Activated T-cell treated with anti-CD3 and anti-CD28 coated beads, Interleukin-2, amount 50 U/mL, for 24 hours (primary cell): ENCODE measurements around the gene NHLRC2.

Experiments
- DNase-seq: peaks from one replicate; pipeline ENCODE4 v3.0.0-alpha.2; 2020
- H3K27ac Mint-ChIP-seq: 2 replicates; pipeline ENCODE4 v1.8.0; 2020; ENCODE audit warnings: mild to moderate bottlenecking, mixed read lengths
- H3K27me3 Mint-ChIP-seq: 2 replicates; pipeline ENCODE4 v1.8.0; 2020; ENCODE audit warnings: mixed read lengths
- H3K36me3 Mint-ChIP-seq: 2 replicates; pipeline ENCODE4 v1.8.0; 2020; ENCODE audit warnings: low read depth, mixed read lengths
- H3K4me1 Mint-ChIP-seq: 2 replicates; pipeline ENCODE4 v1.8.0; 2020; ENCODE audit warnings: low read depth, mixed read lengths
- H3K4me3 Mint-ChIP-seq: 2 replicates; pipeline ENCODE4 v1.8.0; 2020; ENCODE audit warnings: mild to moderate bottlenecking, moderate library complexity, mixed read lengths
- H3K9me3 Mint-ChIP-seq: 2 replicates; pipeline ENCODE4 v1.8.0; 2020; ENCODE audit warnings: mixed read lengths

NHLRC2 gene

GRCh38 chr10:113953505-113954272 is 99.2 kb downstream of the NHLRC2 start:
- Mint-ChIP-seq H3K4me3 (no peak overlapping the region), H3K27ac (no peak overlapping the region), H3K9me3 (no peaks in the 10 kb centered on the region), H3K4me1 (peaks cover 12% of the 10 kb centered on the region), H3K27me3 (peaks cover 13% of the 10 kb centered on the region), H3K36me3 (no peaks in the 10 kb centered on the region)
- no peak for DNase-seq

GRCh38 chr10:113954409-113954808 is 99.9 kb downstream of the NHLRC2 start:
- Mint-ChIP-seq H3K4me1 (peaks cover 19% of the 10 kb centered on the region), H3K9me3 (no peaks in the 10 kb centered on the region), H3K27me3 (peaks cover 13% of the 10 kb centered on the region), H3K4me3 (no peak overlapping the region), H3K36me3 (no peaks in the 10 kb centered on the region), H3K27ac (no peak overlapping the region)
- DNase-seq = no peak

DNA sequence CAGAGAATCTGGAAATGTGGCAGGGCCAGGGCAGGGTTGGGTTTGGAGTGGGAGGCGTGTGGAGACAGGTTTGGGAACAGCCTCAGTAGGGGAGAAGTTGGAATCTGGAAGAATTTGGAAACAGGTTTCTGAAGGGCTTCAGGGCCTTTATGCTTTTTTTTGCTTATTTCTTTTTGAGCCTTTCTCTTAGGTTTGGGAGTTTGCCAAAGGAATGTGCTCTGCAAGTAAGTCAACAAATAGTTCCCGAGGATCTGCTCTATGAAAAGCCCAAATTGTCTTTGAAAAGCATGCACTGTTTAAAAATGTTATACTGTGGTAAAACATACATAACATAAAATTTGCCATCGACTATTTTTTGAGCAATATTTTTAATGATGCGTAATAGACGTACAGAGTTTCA is 102.6 kb downstream of the NHLRC2 start:
- H3K36me3 Mint-ChIP-seq = no peaks in the 10 kb centered on the region
- no peak for DNase-seq
- H3K4me1 Mint-ChIP-seq = peaks cover 45% of the 10 kb centered on the region
- H3K4me3 Mint-ChIP-seq = no peak overlapping the region
- H3K9me3 Mint-ChIP-seq = no peaks in the 10 kb centered on the region
- peaks cover 13% of the 10 kb centered on the region for H3K27me3 Mint-ChIP-seq
- H3K27ac Mint-ChIP-seq = no peak overlapping the region

DNA sequence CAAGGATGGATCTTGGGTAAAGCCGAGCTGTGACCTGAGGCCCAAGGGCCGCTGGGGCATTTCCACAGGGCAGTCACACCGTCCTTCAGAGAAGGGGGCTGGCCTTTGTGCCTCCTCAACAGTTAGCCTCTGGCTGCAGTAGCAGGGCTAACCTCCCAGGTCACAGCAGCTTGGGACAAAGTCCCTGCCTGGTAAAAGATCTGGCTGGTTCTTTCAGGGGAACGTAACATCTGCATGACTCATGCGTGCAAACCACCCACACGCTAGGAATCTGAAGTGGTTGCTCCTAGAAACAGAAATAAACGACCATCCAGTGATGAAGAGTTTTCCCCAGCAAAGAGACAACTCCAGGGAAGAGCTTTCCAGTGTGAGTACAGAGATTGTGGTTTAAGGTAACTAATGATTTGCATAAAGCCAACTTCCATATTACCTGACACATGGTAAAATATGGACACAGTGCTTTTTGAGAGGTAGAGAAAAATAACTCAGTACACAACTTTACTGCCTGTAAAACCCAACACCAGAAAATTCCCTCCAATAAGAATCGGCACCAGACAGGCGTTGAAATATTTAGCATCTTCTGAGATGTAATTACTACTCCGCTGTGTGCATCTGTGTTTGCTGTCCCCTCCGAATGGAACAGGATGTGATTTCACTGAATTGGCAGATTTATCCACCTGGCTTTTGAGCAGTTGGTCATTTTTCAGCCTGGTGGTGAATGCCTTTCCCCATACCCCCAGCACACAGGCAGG is 104.3 kb downstream of the NHLRC2 start:
- H3K4me3 Mint-ChIP-seq = no peak overlapping the region
- H3K36me3 Mint-ChIP-seq = no peaks in the 10 kb centered on the region
- H3K27ac Mint-ChIP-seq = no peak overlapping the region
- peaks cover 49% of the 10 kb centered on the region for H3K4me1 Mint-ChIP-seq
- peak; percentile 49 for DNase-seq
- H3K27me3 Mint-ChIP-seq = peaks cover 18% of the 10 kb centered on the region
- H3K9me3 Mint-ChIP-seq = peaks cover 8% of the 10 kb centered on the region

DNA sequence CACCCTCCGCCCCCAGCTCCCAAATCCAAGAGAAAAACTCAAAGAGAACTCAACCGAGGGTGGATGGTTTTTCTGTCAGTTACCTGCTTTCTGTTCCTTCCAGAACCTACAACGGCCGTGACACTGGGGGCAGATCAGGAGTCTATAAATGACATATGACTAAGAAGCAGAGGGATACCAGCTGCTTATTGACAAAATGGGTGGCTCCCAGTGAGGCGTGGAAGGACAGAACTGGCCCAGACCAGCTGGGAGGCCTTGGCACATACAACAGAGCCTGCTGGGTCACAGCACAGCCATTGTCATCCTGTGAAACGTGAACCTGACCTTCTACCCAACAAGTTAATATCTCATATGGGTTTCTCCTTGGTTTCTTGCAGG is 104.9 kb downstream of the NHLRC2 start:
- peaks cover 8% of the 10 kb centered on the region for H3K9me3 Mint-ChIP-seq
- DNase-seq = no peak
- H3K27ac Mint-ChIP-seq = no peak overlapping the region
- peaks cover 48% of the 10 kb centered on the region for H3K4me1 Mint-ChIP-seq
- H3K36me3 Mint-ChIP-seq = no peaks in the 10 kb centered on the region
- no peak overlapping the region for H3K4me3 Mint-ChIP-seq
- peaks cover 21% of the 10 kb centered on the region for H3K27me3 Mint-ChIP-seq

GRCh38 chr10:113960617-113961181 is 106.2 kb downstream of the NHLRC2 start:
- no peak overlapping the region for H3K4me3 Mint-ChIP-seq
- peaks cover 21% of the 10 kb centered on the region for H3K27me3 Mint-ChIP-seq
- H3K4me1 Mint-ChIP-seq = peaks cover 48% of the 10 kb centered on the region
- no peak for DNase-seq
- peaks cover 8% of the 10 kb centered on the region for H3K9me3 Mint-ChIP-seq
- H3K36me3 Mint-ChIP-seq = no peaks in the 10 kb centered on the region
- no peak overlapping the region for H3K27ac Mint-ChIP-seq

GRCh38 chr10:113961182-113962031 is 106.9 kb downstream of the NHLRC2 start:
- H3K27ac Mint-ChIP-seq = peak overlapping the region; percentile 9
- peak; percentile 60 for DNase-seq

GRCh38 chr10:113965077-113965476 is 110.6 kb downstream of the NHLRC2 start:
- H3K9me3 Mint-ChIP-seq = peaks cover 16% of the 10 kb centered on the region
- H3K27ac Mint-ChIP-seq = no peak overlapping the region
- peaks cover 15% of the 10 kb centered on the region for H3K27me3 Mint-ChIP-seq
- peaks cover 31% of the 10 kb centered on the region for H3K4me1 Mint-ChIP-seq
- DNase-seq = no peak
- H3K36me3 Mint-ChIP-seq = no peaks in the 10 kb centered on the region
- H3K4me3 Mint-ChIP-seq = no peak overlapping the region

More at GRCh38 chr10:113961182-113962031, 106.9 kb downstream of the NHLRC2 start:
- Mint-ChIP-seq H3K4me3 (no peak overlapping the region), H3K4me1 (peaks cover 48% of the 10 kb centered on the region), H3K27me3 (peaks cover 19% of the 10 kb centered on the region), H3K9me3 (peaks cover 8% of the 10 kb centered on the region), H3K36me3 (no peaks in the 10 kb centered on the region)

DNA sequence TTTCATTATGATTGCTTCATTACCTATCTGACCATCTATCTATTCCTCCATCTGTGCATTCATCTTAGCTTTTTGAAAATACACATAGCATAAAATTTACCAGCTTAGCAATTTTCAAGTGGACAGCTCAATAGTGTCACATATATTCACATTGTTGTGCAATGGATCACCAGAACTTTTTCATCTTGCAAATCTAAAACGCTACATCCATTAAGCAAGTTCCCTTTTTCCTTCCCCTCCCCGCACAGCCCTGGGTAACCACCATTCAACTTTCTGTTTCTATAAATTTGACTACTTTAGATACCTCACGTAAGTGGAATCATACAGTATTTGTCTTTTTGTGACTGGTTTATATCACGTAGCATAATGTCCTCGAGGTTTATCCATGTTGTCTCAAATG is 111.2 kb downstream of the NHLRC2 start:
- no peaks in the 10 kb centered on the region for H3K36me3 Mint-ChIP-seq
- H3K27me3 Mint-ChIP-seq = peaks cover 15% of the 10 kb centered on the region
- no peak overlapping the region for H3K27ac Mint-ChIP-seq
- DNase-seq = no peak
- H3K9me3 Mint-ChIP-seq = peaks cover 16% of the 10 kb centered on the region
- H3K4me3 Mint-ChIP-seq = no peak overlapping the region
- H3K4me1 Mint-ChIP-seq = peaks cover 25% of the 10 kb centered on the region
